GM21825 (cell line): ENCODE measurements around the gene NCKAP1.

Experiments used
- ATAC-seq: cut with Tn5 transposase; IDR thresholded peaks from one replicate; pipeline ENCODE4 v1.9.1; 2021; ENCODE audit warnings: mild to moderate bottlenecking, moderate library complexity; ENCODE audit not compliant: unreplicated experiment

NCKAP1 gene

DNA sequence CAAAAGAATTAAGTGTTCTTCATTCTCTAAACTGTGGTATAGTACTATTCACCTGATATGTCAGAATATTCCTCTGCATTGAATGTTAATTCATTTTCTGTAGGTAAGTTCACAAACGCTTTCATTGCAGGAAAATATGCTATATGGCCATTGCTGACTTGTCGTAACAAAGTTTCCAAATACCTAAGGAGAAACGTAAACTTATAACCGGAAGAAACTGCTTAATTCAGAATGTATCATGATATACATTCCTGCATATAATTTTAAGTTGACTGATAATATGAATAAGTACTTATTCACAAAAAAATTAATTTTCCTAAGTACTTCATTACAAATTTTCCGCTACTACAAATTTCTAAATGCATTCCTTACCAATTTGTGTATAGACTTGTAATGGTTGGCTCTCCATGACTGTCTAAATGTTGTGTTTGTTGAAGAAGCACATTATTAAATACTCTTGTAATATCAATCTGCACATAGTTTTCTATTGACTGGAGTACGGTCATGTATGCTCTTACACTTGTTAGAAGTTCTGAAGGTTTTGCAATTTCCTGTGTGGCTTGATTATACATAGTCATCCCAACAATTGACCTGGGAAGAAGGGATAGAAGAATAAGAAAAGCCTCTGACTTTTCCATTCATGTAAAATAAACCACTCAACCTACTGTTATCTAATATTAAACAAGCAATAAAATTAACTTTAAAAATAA, 85.4 kb downstream of the NCKAP1 start:
- no peak for ATAC-seq

GRCh38 chr2:182951948-182952663, 86.2 kb downstream of the NCKAP1 start:
- ATAC-seq = peak; percentile 46

DNA sequence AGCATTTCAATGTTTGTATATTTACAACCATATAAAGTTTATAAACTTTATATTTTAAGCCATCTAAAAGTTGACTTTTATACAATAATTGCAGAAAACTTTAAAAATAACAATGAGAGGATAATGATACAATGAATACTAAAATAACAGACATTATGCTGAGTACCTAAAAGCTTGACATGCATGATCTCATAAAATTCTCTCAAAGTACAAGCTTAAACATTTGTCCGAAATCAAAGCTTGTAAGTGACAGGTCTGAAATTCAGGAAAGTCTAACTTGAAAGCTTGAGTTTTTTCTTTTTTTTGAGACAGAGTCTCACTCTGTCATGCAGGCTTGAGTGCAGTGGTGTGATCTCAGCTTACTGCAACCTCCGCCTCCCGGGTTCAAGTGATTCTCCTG, 87.7 kb downstream of the NCKAP1 start:
- no peak for ATAC-seq

- no peak for ATAC-seq
Observed at GRCh38 chr2:182949572-182950189, 88.6 kb downstream of the NCKAP1 start.

- ATAC-seq = no peak
Observed at GRCh38 chr2:182949052-182949451, 89.2 kb downstream of the NCKAP1 start.

- no peak for ATAC-seq
Observed at GRCh38 chr2:182946958-182947369, 91.3 kb downstream of the NCKAP1 start.

DNA sequence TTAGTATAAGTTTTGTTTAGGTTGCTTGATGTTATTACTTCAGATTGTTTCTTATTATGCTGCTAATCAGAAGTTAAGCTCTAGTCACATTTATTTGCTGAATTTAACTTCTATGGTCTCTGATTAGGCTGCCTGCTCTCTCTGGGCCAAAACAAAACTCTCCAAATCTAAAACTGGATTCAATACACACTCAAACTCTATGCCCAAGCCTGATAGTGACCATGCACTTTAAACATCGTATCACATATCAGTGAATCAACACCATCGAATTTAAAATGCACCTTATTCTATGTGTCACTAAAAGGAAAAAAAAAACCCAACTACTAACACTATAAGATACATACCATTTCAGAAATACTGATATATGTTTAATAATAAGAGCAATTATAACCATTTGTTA, 94.9 kb downstream of the NCKAP1 start:
- ATAC-seq = no peak

DNA sequence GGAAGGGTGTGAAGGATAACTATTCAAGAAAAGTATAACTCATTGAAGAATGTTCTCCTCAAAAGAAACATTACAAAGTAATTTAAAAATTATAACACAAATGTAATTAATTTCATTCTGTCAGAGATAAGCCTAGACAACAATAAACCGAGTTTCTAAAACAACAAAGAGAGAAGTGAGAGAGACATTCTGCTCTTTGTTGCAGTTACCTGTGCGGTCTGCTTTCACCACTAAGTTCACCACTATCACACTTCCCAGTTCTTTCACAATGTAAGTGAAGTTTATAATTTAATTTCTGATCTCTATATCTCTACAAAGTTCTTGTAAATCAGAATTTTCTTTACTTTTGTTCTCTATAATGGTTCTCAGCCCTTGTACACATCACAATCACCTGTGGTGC, 95.5 kb downstream of the NCKAP1 start:
- ATAC-seq = no peak

GRCh38 chr2:182941919-182942318, 96.3 kb downstream of the NCKAP1 start:
- no peak for ATAC-seq

DNA sequence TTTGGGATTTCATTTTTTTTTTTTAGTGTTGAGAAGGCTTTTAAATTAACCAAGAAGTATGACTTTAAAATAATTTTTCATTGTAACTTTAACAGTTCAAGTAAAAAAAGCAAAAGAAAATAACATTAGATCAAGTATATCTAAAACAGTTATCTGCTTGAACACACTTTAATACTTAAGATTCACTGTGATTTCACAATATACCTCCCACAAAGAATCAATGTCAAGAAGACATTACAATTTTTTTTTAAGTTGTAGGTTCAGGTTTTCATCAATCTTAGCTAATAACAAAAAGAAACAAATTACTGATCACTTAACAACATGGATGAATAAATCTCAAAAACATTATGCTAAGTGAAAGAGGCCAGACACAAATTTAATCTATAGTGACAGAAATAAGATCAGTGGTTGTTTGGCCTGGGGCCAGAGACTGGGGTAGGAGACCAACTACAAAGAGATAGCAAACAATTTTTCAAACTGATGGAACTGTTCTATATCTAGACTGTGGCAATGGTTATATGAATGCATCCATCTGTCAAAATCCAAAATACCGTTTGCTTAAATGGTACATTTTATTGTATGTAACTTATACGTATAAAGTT, 97.0 kb downstream of the NCKAP1 start:
- no peak for ATAC-seq

DNA sequence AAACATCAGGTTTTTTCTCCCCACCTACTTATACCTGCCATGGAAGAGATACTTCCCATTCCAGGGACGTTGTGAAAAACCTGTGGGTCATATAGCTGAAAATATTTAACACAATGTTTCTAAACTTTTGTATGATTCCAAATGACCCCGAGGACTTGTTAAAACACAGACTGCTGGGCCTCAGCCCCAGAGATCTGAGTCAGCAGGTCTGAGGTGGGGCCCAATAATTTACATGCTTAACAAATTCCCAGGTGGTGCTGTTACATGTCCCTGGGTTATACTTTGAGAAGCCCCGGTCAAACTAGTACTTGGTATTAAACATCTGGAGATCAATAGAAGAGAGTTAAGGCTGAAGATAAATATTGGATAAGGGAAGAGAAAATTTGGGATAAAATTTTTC, 100.4 kb downstream of the NCKAP1 start:
- no peak for ATAC-seq

DNA sequence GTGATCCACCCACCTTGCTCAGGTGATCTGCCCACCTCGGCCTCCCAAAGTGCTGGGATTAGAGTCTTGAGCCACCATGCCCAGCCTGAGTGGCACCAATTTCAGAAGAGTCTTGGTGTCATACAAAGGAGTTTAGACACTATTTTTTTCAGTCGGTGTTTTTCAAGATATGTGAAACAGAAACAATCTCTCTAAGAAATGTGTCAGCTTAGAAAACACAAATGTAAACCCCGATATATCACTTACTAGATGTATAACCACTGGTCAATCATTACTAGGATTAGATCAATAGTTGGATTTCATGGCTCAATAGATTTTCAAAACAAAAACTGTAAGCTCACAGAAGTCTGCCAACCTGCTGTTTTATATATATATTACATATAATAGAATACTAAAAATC, 104.6 kb downstream of the NCKAP1 start:
- ATAC-seq = peak; percentile 73

- ATAC-seq = no peak
Observed at GRCh38 chr2:182929972-182930371, 108.3 kb downstream of the NCKAP1 start.

DNA sequence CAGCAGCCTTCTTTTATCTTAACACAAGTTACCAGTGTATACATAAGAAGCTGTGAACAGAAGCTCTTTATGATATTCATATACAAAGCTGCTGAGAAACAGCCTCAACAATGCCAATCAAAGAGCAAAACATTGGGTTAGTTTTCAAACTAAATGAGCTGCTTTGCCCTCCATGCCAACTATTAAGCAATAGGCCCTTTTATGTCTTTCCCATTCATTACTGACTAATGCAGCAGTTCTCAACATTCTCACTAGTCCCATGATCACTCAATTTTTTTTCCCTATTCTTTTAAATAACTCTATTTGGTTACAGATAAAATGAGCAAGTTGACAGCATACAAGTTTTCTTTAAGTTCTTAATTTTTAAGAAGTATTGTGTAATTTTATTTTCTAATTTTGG, 114.0 kb downstream of the NCKAP1 start:
- no peak for ATAC-seq

GRCh38 chr2:182921234-182921633, 117.0 kb downstream of the NCKAP1 start:
- no peak for ATAC-seq

DNA sequence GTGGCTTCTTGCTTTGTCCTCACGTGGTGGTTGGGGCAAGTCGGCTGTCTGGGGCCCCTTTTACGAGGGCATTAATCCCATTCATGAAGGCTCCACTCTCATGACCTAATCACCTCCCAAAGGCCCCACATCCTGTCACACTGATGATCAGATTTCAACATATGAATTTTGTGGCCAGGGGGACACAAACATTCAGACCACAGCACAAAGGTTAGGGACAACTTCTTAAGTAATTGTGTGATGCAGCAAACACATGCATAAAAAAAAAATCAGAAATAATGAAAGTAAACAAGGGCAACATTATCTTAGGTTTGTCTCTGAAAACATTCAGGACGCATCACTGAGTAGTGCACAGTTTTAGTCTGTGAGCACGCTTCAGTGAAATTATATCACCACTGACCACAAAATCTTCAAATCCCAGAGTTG, 117.6 kb downstream of the NCKAP1 start:
- no peak for ATAC-seq

- ATAC-seq = no peak
Observed at GRCh38 chr2:182920089-182920488, 118.2 kb downstream of the NCKAP1 start.

DNA sequence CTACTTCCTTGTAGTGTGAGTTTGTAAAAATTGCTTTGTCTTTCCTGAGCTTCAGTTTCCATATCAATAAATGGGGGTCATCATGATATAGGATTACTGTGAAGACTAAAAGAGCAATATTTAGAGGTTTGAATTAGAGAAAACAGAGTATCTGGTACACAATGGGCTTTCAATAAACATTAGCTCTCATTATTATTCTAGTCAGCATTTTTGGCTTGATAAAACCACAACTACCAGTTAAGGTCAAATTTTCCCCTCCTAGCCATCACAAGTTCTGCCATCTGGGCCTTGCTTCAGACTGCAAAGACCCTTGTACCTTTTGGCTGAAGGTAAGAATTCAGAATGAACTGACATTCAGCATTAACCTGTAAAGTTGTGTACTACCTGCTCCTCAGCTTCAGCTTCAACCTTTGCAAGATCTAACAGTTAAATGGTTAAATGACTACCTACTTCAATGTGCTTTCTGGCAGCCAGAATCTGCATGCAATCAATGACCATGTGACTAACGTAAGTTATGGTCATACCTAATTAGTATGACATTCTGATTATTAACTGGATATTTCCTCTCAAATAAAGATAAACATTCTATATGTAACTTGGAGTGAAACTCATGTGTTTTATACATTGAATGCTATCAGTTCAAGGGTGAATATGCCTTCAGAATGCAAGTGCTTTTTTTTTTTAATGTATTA, 119.2 kb downstream of the NCKAP1 start:
- no peak for ATAC-seq

DNA sequence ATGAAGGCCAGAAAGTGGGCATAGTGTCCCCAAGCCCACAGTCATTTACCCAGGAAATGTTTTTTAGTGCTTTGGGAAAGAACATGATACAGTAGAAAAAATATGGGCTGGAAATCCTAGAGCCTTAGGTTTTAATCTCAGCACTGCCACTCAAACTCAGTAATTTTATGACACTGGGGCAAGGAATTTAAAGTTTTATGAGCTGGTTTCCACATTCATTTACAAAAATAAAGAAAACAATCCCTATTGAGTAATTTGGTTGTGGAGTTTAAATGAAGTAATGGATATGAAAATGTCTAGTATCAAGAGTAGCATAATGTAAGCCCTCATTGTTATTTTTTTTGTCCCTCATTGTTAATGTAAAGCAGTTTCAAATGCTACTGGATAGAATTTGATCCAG, 120.3 kb downstream of the NCKAP1 start:
- no peak for ATAC-seq

DNA sequence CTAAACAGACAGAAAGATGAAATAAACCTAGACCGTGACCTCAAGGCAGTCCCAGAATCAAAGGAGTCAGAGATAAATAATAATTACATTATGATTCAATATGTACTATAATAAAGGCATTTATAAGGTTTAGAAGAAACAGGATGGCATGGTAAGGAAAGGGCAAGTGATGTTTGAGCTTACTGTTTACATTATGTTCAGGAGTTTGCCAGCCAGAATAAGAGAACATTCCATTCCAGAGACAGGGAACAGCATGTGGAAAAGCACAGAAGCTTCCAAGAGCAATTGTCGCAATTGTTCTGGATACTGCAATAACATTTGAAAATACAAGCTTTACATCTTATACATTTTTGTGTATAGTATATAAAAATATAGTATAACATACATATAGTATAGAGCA, 121.8 kb downstream of the NCKAP1 start:
- ATAC-seq = no peak
